GM23338 (cell line): ENCODE results near the gene DUSP5.

Source experiments
- CREB1 ChIP-seq: fragments of 250-450 bp; sonication (Bioruptor Pico); IDR thresholded peaks from 2 replicates; pipeline ENCODE4 v1.5.0; 2020; ENCODE audit warnings: low read depth, mild to moderate bottlenecking, moderate library complexity
- EZH2 ChIP-seq: fragments of 200-600 bp; sonication (generic); IDR thresholded peaks from one replicate; pipeline ENCODE4 v1.8.0; 2017; ENCODE audit warnings: antibody characterized with exemption, mild to moderate bottlenecking, low read depth; ENCODE audit not compliant: unreplicated experiment
- EZH2phosphoT487 ChIP-seq: fragments of 200-600 bp; sonication (generic); IDR thresholded peaks from one replicate; pipeline ENCODE4 v1.8.1; 2018; ENCODE audit warnings: antibody characterized with exemption; ENCODE audit not compliant: unreplicated experiment
- JUNB ChIP-seq: IDR thresholded peaks from one replicate; pipeline ENCODE4 v1.6.1; 2016; ENCODE audit warnings: antibody characterized with exemption; ENCODE audit not compliant: unreplicated experiment
- NANOG ChIP-seq: IDR thresholded peaks from 2 replicates; pipeline ENCODE4 v1.6.1; 2016; ENCODE audit warnings: antibody characterized with exemption, borderline replicate concordance
- POLR2AphosphoS5 ChIP-seq: IDR thresholded peaks from 2 replicates; pipeline ENCODE4 v1.6.1; 2016; ENCODE audit warnings: antibody characterized with exemption, low read depth
- REST ChIP-seq: IDR thresholded peaks from one replicate; pipeline ENCODE4 v1.6.1; 2018; ENCODE audit warnings: antibody characterized with exemption; ENCODE audit not compliant: unreplicated experiment
- ZNF331 ChIP-seq: fragments of 250-450 bp; sonication (Bioruptor Pico); IDR thresholded peaks from 2 replicates; pipeline ENCODE4 v1.5.0; 2020; ENCODE audit warnings: low read depth, mild to moderate bottlenecking, moderate library complexity
- TF ChIP-seq, protein P1 (sequence below), 2 experiments: fragments of 200-600 bp in 1 of 2; sonication (generic) in 1 of 2; conservative IDR thresholded peaks; 2 replicates each; pipeline versions ENCODE4 v1.5.1 to v1.6.1; 2016 to 2017; ENCODE audit warnings: antibody characterized with exemption in 2 of 2, low read depth in 2 of 2, mild to moderate bottlenecking in 2 of 2, moderate library complexity in 1 of 2

DNA sequence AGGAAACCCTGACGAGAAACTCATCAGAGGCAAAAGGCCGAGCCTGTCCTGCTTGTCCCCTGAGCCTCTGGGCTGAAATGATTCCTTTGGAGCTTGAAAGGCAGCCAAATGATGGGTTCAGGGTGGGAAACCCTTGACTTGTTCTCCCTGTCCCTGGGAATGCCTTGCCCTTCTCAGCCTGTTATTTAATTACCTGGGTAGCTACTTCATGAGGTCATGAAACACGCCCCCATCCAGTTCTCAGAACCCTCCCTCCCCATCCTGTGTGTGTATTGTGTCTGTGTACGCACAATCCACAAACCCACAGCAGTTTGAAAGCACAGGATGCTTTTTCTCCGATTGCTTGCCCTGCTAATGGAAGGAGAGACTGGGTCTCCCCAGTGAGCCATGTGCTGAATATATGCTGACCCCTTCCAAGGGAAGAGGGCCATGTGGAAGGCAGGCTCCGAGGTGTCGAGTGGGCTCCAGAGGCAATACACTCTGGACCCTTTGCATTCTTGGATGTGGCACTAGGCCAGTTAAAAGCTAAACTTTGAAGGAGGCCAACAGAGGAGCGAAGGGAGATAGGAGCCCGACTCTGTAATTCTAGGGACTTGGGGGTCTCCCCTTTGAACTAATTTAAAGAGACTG is 10.6 kb downstream of the DUSP5 start:
- TF ChIP-seq, protein P1, sequence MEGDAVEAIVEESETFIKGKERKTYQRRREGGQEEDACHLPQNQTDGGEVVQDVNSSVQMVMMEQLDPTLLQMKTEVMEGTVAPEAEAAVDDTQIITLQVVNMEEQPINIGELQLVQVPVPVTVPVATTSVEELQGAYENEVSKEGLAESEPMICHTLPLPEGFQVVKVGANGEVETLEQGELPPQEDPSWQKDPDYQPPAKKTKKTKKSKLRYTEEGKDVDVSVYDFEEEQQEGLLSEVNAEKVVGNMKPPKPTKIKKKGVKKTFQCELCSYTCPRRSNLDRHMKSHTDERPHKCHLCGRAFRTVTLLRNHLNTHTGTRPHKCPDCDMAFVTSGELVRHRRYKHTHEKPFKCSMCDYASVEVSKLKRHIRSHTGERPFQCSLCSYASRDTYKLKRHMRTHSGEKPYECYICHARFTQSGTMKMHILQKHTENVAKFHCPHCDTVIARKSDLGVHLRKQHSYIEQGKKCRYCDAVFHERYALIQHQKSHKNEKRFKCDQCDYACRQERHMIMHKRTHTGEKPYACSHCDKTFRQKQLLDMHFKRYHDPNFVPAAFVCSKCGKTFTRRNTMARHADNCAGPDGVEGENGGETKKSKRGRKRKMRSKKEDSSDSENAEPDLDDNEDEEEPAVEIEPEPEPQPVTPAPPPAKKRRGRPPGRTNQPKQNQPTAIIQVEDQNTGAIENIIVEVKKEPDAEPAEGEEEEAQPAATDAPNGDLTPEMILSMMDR (conservative IDR thresholded peaks at IDR 0.05; ENCODE audit: low read depth in 2 of 2): no peak
- TF ChIP-seq REST (no peak), POLR2AphosphoS5 (no peak), EZH2 (no peak), NANOG (no peak), CREB1 (CRISPR knock-in tag) (no peak), JUNB (no peak), ZNF331 (no peak), EZH2phosphoT487 (no peak)
